K562 (cell line): ENCODE data around the gene C1orf167. TPM values are rescaled to one million over a fixed set of nuclear protein-coding genes. Genes with fewer than 3 reads are reported as not detected.

Experiments used
- ARHGAP35 ChIP-seq: fragments of 450-650 bp; IDR thresholded peaks from 2 replicates; pipeline ENCODE4 v1.6.1; 2018; ENCODE audit not compliant: partially characterized antibody
- BDP1 ChIP-seq: IDR thresholded peaks from 3 replicates; pipeline ENCODE4 v1.6.1; 2011; ENCODE audit not compliant: insufficient read length, insufficient read depth
- CBFA2T3 ChIP-seq: fragments of 450-650 bp; IDR thresholded peaks from 2 replicates; pipeline ENCODE4 v1.6.1; 2017
- HMG20B ChIP-seq: fragments of 250-450 bp; sonication (Bioruptor Pico); IDR thresholded peaks from 2 replicates; pipeline ENCODE4 v1.5.0; 2021; ENCODE audit warnings: mild to moderate bottlenecking
- MEIS2 ChIP-seq: fragments of 450-650 bp; IDR thresholded peaks from 2 replicates; pipeline ENCODE4 v1.6.1; 2014; ENCODE audit warnings: mild to moderate bottlenecking; ENCODE audit not compliant: partially characterized antibody
- MXI1 ChIP-seq: IDR thresholded peaks from 2 replicates; pipeline ENCODE4 v1.6.1; 2011; ENCODE audit warnings: low read depth, mild to moderate bottlenecking, improper control_type of control experiment, low read length
- NCOA4 ChIP-seq: fragments of 450-650 bp; IDR thresholded peaks from 2 replicates; pipeline ENCODE4 v1.6.1; 2018; ENCODE audit warnings: mild to moderate bottlenecking; ENCODE audit not compliant: partially characterized antibody
- NFATC3 ChIP-seq: fragments of 450-650 bp; IDR thresholded peaks from 2 replicates; pipeline ENCODE4 v1.6.1; 2017; ENCODE audit warnings: mild to moderate bottlenecking
- PYGO2 ChIP-seq: fragments of 450-650 bp; IDR thresholded peaks from 2 replicates; pipeline ENCODE4 v1.6.1; 2016; ENCODE audit warnings: mild to moderate bottlenecking, missing genetic modification characterization, moderate library complexity, missing compliant biosample characterization
- RFX1 ChIP-seq: fragments of 450-650 bp; IDR thresholded peaks from 2 replicates; pipeline ENCODE4 v1.6.1; 2016; ENCODE audit warnings: mild to moderate bottlenecking, moderate library complexity
- SMAD3 ChIP-seq: fragments of 450-650 bp; formaldehyde crosslinking; conservative IDR thresholded peaks from 2 replicates; pipeline ENCODE4 v1.4.0; 2020; ENCODE audit warnings: mild to moderate bottlenecking
- TAF1 ChIP-seq: IDR thresholded peaks from 2 replicates; pipeline ENCODE4 v1.6.1; 2011; ENCODE audit warnings: mild to moderate bottlenecking, low read length, moderate library complexity; ENCODE audit not compliant: insufficient read depth, control insufficient read depth, severe bottlenecking; ENCODE audit errors: extremely low read depth
- TFAM ChIP-seq: fragments of 250-450 bp; sonication (Bioruptor Pico); conservative IDR thresholded peaks from 2 replicates; pipeline ENCODE4 v1.5.0; 2021; ENCODE audit warnings: mild to moderate bottlenecking, moderate library complexity
- ZEB2 ChIP-seq: fragments of 450-650 bp; IDR thresholded peaks from 2 replicates; pipeline ENCODE4 v1.6.1; 2016
- ZNF77 ChIP-seq: fragments of 250-450 bp; sonication (Bioruptor Pico); IDR thresholded peaks from 2 replicates; pipeline ENCODE4 v1.5.0; 2020
- polyA plus RNA-seq, 8 experiments: library from polyadenylated mRNA; depleted of rRNA in 4 of 8; stranded (reverse) in 5 of 8; unstranded in 3 of 8; fragments of >200 nt; fragmentation: Nextera tagmentation in 2 of 8; fragmentation: Illumina TruSeq in 1 of 8; extraction: Ambion mirVana in 2 of 8; extraction: Trizol in 1 of 8; gene quantifications; 2 replicates each; pipeline versions ENCODE4 v1.2.1 to v1.2.3, GENCODE V29; 2011 to 2014; ENCODE audit warnings: inconsistent platforms in 1 of 8, missing spikeins in 1 of 8
- total RNA-seq, 7 experiments: library from RNA; depleted of rRNA in 6 of 7; stranded (reverse); fragments of >200 nt in 6 of 7; fragmentation: Illumina TruSeq in 2 of 7; extraction: Trizol in 2 of 7; gene quantifications; 2 replicates each; pipeline versions ENCODE4 v1.2.1 to v1.2.3, GENCODE V29; 2011 to 2021; ENCODE audit warnings: low replicate concordance in 1 of 7
- TF ChIP-seq, protein P1 (sequence below), 3 experiments: fragments of 200-800 bp in 1 of 3; fragments of 250-450 bp in 1 of 3; fragments of 450-650 bp in 1 of 3; sonication (Bioruptor Pico) in 1 of 3; sonication (Bioruptor generic) in 1 of 3; formaldehyde crosslinking in 1 of 3; IDR thresholded peaks; 2 replicates each; pipeline versions ENCODE4 v1.6.1 to v1.8.0; 2016 to 2022; ENCODE audit warnings: mild to moderate bottlenecking in 2 of 3, missing genetic modification characterization in 2 of 3, missing compliant biosample characterization in 1 of 3, moderate library complexity in 1 of 3
- TF ChIP-seq, protein P2 (sequence below): fragments of 450-650 bp; formaldehyde crosslinking; IDR thresholded peaks from 2 replicates; pipeline ENCODE4 v1.4.0; 2022; ENCODE audit warnings: missing genetic modification characterization
- TF ChIP-seq, protein P3 (sequence below), 2 experiments: IDR thresholded peaks; 2 replicates each; pipeline ENCODE4 v1.6.1; 2011; ENCODE audit warnings: borderline replicate concordance in 1 of 2, control low read depth in 1 of 2, low read depth in 1 of 2, low read length in 1 of 2, mild to moderate bottlenecking in 1 of 2, mixed read lengths in 1 of 2, moderate library complexity in 1 of 2; ENCODE audit not compliant: insufficient read depth in 1 of 2, insufficient read length in 1 of 2, poor library complexity in 1 of 2, severe bottlenecking in 1 of 2; ENCODE audit errors: extremely low read depth in 1 of 2
- TF ChIP-seq, protein P4 (sequence below): fragments of 450-650 bp; IDR thresholded peaks from 2 replicates; pipeline ENCODE4 v1.6.1; 2018; ENCODE audit not compliant: partially characterized antibody

Gene C1orf167
- total and polyA plus RNA-seq, 9 of the 15 experiments (the other 6 are each of a cell fraction or from before 2014, with no cell fraction given), result 0.22 to 0.86 (median 0.31) TPM; not detected in 2

DNA sequence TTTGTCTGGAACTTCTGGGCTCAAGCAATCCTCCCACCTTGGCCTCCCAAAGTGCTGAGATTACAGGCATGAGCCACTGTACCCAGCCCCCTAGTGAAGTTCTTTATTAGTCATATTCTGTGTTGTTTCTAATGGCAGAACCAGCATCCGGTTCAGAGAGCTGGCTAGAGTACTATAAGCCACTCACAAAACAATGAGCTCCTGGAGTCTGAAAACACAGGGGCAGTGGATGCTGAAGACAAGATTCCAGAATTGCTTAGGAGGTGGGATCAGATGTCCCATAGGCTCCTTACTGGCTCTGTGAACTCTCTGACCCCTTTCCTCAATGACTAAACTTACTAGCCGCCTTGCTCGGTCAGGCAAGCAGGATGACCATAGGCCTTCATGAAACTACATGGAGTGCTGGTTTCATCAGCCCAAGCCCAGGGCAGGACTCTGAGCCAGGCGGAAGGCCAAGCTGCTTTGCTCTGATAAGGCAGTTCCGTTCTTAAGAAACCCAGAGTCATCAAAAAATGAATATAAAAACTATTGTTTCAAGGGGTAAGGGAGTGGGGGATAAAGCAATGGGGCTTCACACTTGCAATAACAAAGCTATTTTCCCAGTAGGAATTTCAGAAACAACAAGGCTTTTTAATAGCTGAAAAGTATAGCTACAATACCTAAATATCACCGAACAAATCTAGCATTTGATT is 35.7 kb downstream of the C1orf167 start (continued):
- TF ChIP-seq, protein P1, sequence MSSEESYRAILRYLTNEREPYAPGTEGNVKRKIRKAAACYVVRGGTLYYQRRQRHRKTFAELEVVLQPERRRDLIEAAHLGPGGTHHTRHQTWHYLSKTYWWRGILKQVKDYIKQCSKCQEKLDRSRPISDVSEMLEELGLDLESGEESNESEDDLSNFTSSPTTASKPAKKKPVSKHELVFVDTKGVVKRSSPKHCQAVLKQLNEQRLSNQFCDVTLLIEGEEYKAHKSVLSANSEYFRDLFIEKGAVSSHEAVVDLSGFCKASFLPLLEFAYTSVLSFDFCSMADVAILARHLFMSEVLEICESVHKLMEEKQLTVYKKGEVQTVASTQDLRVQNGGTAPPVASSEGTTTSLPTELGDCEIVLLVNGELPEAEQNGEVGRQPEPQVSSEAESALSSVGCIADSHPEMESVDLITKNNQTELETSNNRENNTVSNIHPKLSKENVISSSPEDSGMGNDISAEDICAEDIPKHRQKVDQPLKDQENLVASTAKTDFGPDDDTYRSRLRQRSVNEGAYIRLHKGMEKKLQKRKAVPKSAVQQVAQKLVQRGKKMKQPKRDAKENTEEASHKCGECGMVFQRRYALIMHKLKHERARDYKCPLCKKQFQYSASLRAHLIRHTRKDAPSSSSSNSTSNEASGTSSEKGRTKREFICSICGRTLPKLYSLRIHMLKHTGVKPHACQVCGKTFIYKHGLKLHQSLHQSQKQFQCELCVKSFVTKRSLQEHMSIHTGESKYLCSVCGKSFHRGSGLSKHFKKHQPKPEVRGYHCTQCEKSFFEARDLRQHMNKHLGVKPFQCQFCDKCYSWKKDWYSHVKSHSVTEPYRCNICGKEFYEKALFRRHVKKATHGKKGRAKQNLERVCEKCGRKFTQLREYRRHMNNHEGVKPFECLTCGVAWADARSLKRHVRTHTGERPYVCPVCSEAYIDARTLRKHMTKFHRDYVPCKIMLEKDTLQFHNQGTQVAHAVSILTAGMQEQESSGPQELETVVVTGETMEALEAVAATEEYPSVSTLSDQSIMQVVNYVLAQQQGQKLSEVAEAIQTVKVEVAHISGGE (CRISPR knock-in tag; IDR thresholded peaks at IDR 0.05), result peak in 1 of 3 experiments; percentile 83; a peak in 2 of 6 replicates
- TF ChIP-seq MXI1 (no peak), TFAM (CRISPR knock-in tag) (no peak), TAF1 (peak; percentile 61), ZEB2 (no peak; the same call in 1 of the 2 replicates), PYGO2 (tag) (peak; percentile 75; the same call in 1 of the 2 replicates), BDP1 (no peak), CBFA2T3 (no peak), NFATC3 (no peak), HMG20B (CRISPR knock-in tag) (peak; percentile 76; the same call in 1 of the 2 replicates), ARHGAP35 (no peak), ZNF77 (CRISPR knock-in tag) (no peak), NCOA4 (no peak), MEIS2 (peak; percentile 42), RFX1 (no peak), SMAD3 (CRISPR knock-in tag) (peak; percentile 81)
- TF ChIP-seq, protein P2, sequence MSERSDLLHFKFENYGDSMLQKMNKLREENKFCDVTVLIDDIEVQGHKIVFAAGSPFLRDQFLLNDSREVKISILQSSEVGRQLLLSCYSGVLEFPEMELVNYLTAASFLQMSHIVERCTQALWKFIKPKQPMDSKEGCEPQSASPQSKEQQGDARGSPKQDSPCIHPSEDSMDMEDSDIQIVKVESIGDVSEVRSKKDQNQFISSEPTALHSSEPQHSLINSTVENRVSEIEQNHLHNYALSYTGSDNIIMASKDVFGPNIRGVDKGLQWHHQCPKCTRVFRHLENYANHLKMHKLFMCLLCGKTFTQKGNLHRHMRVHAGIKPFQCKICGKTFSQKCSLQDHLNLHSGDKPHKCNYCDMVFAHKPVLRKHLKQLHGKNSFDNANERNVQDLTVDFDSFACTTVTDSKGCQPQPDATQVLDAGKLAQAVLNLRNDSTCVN (CRISPR knock-in tag), result no peak
- TF ChIP-seq, protein P3, sequence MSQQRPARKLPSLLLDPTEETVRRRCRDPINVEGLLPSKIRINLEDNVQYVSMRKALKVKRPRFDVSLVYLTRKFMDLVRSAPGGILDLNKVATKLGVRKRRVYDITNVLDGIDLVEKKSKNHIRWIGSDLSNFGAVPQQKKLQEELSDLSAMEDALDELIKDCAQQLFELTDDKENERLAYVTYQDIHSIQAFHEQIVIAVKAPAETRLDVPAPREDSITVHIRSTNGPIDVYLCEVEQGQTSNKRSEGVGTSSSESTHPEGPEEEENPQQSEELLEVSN (IDR thresholded peaks at IDR 0.05; ENCODE audit: borderline replicate concordance in 1 of 2, extremely low read depth in 1 of 2, insufficient read depth in 1 of 2, insufficient read length in 1 of 2, low read depth in 1 of 2, low read length in 1 of 2, poor library complexity in 1 of 2, severe bottlenecking in 1 of 2), result peak; percentile 11 to 51
- TF ChIP-seq, protein P4, sequence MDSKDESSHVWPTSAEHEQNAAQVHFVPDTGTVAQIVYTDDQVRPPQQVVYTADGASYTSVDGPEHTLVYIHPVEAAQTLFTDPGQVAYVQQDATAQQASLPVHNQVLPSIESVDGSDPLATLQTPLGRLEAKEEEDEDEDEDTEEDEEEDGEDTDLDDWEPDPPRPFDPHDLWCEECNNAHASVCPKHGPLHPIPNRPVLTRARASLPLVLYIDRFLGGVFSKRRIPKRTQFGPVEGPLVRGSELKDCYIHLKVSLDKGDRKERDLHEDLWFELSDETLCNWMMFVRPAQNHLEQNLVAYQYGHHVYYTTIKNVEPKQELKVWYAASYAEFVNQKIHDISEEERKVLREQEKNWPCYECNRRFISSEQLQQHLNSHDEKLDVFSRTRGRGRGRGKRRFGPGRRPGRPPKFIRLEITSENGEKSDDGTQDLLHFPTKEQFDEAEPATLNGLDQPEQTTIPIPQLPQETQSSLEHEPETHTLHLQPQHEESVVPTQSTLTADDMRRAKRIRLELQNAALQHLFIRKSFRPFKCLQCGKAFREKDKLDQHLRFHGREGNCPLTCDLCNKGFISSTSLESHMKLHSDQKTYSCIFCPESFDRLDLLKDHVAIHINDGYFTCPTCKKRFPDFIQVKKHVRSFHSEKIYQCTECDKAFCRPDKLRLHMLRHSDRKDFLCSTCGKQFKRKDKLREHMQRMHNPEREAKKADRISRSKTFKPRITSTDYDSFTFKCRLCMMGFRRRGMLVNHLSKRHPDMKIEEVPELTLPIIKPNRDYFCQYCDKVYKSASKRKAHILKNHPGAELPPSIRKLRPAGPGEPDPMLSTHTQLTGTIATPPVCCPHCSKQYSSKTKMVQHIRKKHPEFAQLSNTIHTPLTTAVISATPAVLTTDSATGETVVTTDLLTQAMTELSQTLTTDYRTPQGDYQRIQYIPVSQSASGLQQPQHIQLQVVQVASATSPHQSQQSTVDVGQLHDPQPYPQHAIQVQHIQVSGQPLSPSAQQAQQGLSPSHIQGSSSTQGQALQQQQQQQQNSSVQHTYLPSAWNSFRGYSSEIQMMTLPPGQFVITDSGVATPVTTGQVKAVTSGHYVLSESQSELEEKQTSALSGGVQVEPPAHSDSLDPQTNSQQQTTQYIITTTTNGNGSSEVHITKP, result no peak
